ENCODE results near the gene EPRS1.
"Not testable (repeated sequence)": the region's sequence is repeated elsewhere in the genome, so short reads cannot be mapped to it uniquely, and the experiment has no call there.

The EPRS1 gene

DNA sequence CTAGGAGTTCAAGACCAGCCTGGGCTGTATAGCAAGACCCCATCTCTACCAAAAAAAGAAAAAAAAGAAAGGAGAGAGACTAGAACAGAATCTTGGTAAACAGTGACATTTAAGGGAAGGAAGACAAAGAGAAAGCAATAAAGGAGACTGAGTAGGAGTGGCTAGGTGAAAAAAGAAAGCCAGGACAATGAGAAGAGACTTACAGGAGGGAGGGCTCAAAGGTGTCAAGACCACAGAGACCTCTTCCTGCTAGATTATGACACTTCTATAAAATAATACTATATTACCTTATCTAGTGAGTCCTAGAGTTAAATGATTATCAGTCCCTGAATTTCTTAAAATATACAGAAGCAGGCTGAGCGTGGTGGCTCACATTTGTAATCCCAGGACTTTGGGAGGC lies 10.1 kb upstream of the EPRS1 start:
- TF ChIP-seq, protein P1, sequence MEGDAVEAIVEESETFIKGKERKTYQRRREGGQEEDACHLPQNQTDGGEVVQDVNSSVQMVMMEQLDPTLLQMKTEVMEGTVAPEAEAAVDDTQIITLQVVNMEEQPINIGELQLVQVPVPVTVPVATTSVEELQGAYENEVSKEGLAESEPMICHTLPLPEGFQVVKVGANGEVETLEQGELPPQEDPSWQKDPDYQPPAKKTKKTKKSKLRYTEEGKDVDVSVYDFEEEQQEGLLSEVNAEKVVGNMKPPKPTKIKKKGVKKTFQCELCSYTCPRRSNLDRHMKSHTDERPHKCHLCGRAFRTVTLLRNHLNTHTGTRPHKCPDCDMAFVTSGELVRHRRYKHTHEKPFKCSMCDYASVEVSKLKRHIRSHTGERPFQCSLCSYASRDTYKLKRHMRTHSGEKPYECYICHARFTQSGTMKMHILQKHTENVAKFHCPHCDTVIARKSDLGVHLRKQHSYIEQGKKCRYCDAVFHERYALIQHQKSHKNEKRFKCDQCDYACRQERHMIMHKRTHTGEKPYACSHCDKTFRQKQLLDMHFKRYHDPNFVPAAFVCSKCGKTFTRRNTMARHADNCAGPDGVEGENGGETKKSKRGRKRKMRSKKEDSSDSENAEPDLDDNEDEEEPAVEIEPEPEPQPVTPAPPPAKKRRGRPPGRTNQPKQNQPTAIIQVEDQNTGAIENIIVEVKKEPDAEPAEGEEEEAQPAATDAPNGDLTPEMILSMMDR (IDR thresholded peaks at IDR 0.05; ENCODE audit: low read depth, low read length): no peak
- no peak overlapping the region for H3K4me3 ChIP-seq (ENCODE audit: low read depth, low read length)
- DNase-seq (ENCODE audit: low read depth, low spot score): no peak
- in situ Hi-C loops (cut with HindIII; ENCODE audit: low sequenced_read_pairs): no loop called here

DNA sequence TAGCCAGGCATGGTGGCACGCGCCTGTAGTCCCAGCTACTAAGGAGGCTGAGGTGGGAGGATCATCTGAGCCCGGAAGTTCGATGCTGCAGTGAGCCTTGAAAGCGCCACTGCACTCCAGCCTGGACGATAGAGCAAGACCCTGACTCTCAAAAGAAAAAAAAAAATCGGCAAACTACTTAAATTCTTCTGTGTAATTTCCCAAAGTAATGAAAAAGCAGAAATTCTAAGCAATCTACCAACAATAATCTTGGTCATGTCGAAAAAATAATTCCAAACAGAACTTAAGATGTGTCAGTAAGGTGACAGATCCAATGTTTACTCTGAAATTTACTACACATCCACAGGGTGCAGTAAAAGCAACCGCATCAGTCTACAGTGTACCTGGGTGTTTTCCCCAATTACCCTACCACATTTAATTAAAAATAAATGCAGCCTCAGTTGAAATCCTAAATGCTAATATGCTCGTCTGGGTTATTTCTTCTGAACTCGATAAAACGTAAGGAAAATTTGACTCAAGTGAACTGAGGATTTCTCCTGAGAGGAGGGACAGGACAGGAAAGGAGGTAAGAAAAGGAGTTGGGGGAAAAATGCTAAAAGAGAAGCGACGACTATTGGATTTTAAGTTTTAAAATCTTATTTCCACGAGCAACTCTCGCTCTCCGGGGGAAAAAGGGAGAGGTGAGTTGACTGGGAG lies 801 bp downstream of the EPRS1 start:
- TF ChIP-seq, protein P1 (IDR thresholded peaks at IDR 0.05; ENCODE audit: low read depth, low read length): no peak
- H3K4me3 ChIP-seq (ENCODE audit: low read depth, low read length): peak overlapping the region; percentile 99
- peak; percentile 40 for DNase-seq (ENCODE audit: low read depth, low spot score)
- in situ Hi-C loops (cut with HindIII; ENCODE audit: low sequenced_read_pairs): no loop called here

DNA sequence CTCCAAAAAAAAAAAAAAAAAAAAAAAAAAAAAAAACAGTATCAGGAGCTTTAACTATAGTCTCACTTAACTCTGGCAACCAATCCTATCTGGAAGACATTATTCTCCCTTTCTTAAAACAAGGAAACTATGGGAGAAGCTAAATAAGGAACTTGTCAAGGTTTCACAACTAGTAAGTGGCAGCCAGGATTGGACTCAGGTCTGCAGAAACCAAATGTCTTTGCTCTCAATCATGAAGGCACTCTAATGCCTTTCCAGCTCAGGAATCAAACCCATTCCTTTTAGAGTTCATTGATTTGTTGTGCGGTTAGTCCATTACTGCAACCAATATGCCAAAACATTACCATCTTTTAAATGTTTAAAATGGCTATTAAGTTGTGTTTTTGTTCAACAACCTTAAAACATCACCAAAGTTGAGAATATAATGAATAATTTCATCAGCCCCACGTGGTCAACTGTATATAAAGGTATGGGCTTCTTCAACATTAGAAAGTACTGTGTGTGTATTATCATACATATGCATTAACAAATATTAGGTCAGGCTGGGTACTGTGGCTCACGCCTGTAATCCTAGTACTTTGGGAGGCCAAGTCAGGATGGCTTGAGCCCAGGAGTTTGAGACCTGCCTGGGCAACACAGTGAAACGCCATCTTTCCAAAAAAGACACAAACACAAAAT lies 1.5 kb downstream of the EPRS1 start:
- DNase-seq (ENCODE audit: low read depth, low spot score): peak; percentile 8
- TF ChIP-seq, protein P1 (IDR thresholded peaks at IDR 0.05; ENCODE audit: low read depth, low read length): no peak
- H3K4me3 ChIP-seq (ENCODE audit: low read depth, low read length): peak overlapping the region; percentile 99
- in situ Hi-C loops (cut with HindIII; ENCODE audit: low sequenced_read_pairs): no loop called here

DNA sequence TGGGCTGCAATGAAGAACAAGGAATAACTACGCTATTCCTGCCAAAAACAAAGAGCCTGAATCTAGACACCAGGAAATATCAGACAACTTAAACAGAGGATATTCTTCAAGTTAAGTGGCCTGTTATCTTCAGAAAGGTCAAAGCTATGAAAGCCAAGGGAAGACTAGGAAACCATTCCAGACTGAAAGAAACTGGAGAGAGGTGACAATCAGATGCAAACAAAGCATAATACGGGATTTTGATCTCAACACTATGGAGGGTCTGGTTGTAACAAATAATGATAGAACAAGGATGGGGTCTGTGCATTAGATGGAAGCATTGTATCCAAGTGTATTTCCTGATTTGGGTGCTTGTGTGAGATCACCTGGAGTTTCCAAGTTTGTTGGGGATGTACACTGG lies 2.7 kb downstream of the EPRS1 start:
- in situ Hi-C loops (cut with HindIII; ENCODE audit: low sequenced_read_pairs): no loop called here
- TF ChIP-seq, protein P1 (IDR thresholded peaks at IDR 0.05; ENCODE audit: low read depth, low read length): no peak
- no peak for DNase-seq (ENCODE audit: low read depth, low spot score)
- no peak overlapping the region for H3K4me3 ChIP-seq (ENCODE audit: low read depth, low read length)

DNA sequence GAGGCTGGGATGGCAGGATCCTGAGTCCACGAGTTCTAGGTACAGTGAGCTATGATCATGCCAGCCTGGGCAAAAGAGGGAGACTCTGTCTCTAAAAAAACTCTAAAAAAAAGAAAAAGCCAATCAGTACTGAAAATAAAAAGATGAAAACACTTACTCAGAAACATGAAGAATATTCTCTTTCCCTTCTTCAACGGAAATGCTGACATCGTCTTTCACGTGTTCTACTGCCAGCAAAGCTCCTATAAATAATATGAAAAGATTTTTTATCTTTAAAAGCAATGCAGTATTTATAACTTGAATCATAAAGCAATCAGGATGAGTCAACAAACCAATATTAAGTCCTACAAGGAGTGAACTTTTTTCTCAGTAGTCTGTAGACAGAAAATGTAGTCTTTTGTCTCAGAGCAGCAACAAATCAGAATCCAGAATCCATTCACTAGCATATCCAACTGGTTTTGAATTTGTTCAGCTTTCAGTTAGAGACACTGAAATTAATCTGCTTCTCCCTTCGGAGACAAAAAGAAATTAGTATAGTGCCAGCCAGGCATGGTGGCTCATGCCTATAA lies 6.2 kb downstream of the EPRS1 start:
- no peak for DNase-seq (ENCODE audit: low read depth, low spot score)
- in situ Hi-C loops (cut with HindIII; ENCODE audit: low sequenced_read_pairs): no loop called here
- TF ChIP-seq, protein P1 (IDR thresholded peaks at IDR 0.05; ENCODE audit: low read depth, low read length): no peak

DNA sequence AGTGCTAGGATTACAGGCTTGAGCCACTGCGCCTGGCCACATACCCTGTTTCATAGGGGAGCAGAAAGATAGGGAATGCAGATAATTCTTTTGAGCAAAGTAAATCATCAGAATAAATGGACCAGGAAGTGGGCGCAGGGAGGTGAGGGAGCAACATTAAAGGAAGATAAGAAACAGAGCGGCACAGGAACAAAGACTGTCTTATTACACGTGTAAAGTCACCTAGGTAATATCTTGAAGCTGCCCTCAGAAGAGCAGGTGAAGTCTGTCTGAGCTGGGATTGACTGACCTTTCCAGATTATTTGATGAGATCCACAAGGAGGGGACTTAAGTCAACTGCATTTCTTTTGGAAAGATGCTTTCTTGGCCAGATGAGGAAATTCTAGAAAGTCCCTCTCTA lies 7.7 kb downstream of the EPRS1 start:
- no peak for DNase-seq (ENCODE audit: low read depth, low spot score)
- H3K4me3 ChIP-seq (ENCODE audit: low read depth, low read length): no peak overlapping the region
- TF ChIP-seq, protein P1 (IDR thresholded peaks at IDR 0.05; ENCODE audit: low read depth, low read length): no peak
- in situ Hi-C loops (cut with HindIII; ENCODE audit: low sequenced_read_pairs): no loop called here

More for the DNA sequence above, 6.2 kb downstream of the EPRS1 start:
- no peak overlapping the region for H3K4me3 ChIP-seq (ENCODE audit: low read depth, low read length)

DNA sequence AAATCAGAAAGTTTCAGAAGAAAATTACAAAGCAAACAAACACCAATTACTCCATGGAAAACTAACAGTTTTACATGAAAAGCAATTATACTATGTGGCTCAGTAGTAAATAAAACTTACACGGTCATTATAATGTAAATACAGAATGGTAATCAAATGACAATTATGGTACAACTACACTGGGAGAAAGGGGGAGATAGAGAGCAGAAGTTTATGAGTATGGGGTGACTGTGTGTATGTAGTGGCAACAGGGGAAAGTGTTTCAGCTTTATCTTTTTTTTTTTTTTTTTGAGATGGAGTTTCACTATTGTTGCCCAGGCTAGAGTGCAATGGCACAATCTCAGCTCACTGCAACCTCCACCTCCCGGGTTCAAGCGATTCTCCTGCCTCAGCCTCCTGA lies 8.5 kb downstream of the EPRS1 start:
- H3K4me3 ChIP-seq (ENCODE audit: low read depth, low read length); DNase-seq (ENCODE audit: low read depth, low spot score); in situ Hi-C loops (cut with HindIII; ENCODE audit: low sequenced_read_pairs): not testable (repeated sequence)
